HG02623 (cell line): ENCODE results near the gene IL1RAP.
"Not testable (repeated sequence)": the region's sequence is repeated elsewhere in the genome, so short reads cannot be mapped to it uniquely, and the experiment has no call there.

Experiments used
- ATAC-seq: cut with Tn5 transposase; IDR thresholded peaks from one replicate; pipeline ENCODE4 v1.9.1; 2021; ENCODE audit warnings: moderate library complexity; ENCODE audit not compliant: unreplicated experiment

IL1RAP gene, protein sequence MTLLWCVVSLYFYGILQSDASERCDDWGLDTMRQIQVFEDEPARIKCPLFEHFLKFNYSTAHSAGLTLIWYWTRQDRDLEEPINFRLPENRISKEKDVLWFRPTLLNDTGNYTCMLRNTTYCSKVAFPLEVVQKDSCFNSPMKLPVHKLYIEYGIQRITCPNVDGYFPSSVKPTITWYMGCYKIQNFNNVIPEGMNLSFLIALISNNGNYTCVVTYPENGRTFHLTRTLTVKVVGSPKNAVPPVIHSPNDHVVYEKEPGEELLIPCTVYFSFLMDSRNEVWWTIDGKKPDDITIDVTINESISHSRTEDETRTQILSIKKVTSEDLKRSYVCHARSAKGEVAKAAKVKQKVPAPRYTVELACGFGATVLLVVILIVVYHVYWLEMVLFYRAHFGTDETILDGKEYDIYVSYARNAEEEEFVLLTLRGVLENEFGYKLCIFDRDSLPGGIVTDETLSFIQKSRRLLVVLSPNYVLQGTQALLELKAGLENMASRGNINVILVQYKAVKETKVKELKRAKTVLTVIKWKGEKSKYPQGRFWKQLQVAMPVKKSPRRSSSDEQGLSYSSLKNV

DNA sequence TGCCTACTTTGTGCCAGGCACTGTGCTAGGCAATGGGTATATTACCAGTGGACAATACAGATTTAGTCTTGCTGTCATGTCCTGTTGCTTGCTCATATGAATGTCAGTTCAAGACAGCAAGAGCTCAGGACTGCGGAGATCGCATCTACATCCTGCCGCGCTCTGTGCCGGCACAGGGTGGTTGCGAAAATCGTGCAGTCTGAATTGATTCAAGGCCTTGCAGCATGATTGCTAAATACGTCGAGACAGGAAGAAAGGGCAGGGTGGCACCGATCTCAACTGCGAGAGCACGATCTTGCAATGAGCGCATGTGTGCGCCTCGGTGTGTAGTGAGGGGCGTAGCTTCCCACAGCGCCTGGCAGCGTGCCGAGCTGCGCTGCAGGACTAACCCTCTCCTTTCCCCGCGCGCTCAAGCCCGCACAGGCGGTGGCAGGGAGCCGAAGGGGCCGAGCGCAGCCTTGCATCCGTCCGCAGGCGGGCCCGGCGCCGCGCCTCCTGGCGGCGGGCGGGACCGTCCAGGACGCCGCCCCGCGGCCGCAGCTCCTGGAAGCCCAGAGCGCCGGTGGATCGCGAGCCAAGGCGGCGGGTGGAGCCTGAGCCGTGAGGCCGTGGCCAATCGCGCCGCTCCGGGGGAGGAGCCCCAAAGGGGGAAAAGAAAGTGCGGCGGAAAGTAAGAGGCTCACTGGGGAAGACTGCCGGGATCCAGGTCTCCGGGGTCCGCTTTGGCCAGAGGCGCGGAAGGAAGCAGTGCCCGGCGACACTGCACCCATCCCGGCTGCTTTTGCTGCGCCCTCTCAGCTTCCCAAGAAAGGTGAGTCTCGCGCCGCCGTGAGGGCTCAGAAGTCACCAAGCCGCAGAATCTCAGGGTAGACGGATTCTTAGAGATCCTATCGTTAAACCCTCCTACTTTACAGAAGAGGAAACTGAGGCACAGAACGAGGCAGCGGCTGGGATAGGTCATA is at the start of gene IL1RAP:
IL1RAP (plus strand) TSS at position 677 of the 962 bp plus-strand sequence. CDS start 50,205 bp downstream, outside the sequence.
- peak; percentile 99 for ATAC-seq

DNA sequence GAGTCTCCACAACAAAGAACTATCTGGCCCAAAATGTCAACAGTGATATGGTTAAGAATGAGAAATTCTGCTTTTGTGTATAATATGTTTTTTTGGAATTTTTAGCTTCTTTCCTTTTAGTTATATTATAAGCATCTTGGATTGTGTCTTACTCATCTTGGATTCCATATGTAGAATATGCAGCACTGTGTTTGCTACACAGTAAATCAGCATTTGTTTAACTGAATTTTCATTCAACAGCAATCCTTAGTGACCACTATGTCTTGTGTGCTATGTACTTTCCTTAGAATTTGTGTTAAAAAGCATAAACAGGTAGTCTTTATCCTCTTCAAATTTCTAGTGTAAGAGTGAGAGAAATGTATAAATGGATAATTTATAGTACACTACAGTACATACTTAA is 46.0 kb upstream of the IL1RAP start:
- ATAC-seq, result no peak

DNA sequence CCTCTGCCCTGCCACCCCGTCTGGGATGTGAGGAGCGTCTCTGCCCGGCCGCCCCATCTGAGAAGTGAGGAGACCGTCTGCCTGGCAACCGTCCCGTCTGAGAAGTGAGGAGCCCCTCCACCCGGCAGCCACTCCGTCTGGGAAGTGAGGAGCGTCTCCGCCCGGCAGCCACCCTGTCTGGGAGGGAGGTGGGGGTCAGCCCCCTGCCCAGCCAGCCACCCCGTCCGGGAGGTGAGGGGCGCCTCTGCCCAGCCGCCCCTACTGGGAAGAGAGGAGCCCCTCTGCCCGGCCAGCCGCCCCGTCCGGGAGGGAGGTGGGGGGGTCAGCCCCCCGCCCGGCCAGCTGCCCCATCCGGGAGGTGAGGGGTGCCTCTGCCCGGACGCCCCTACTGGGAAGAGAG is 40.6 kb upstream of the IL1RAP start:
- ATAC-seq, result not testable (repeated sequence)

DNA sequence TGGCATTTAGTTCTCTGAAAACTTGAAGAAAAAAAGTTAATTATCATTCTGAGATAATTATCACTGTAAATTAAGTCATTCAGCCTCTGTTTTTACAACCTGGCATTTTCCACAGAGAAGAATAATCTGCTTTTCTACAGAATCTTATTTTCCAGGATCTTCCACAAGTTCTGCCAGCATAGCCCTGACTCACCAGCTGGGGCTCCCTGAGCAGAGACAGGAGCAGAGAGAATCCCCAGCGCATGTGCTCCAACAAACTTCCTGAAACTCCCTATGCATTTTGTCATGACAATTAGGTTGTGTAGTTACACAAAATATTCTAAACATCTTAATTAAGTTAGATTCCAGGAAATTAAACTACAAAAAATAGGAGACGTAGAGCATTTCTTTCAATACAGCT is 32.1 kb upstream of the IL1RAP start:
- no peak for ATAC-seq

DNA sequence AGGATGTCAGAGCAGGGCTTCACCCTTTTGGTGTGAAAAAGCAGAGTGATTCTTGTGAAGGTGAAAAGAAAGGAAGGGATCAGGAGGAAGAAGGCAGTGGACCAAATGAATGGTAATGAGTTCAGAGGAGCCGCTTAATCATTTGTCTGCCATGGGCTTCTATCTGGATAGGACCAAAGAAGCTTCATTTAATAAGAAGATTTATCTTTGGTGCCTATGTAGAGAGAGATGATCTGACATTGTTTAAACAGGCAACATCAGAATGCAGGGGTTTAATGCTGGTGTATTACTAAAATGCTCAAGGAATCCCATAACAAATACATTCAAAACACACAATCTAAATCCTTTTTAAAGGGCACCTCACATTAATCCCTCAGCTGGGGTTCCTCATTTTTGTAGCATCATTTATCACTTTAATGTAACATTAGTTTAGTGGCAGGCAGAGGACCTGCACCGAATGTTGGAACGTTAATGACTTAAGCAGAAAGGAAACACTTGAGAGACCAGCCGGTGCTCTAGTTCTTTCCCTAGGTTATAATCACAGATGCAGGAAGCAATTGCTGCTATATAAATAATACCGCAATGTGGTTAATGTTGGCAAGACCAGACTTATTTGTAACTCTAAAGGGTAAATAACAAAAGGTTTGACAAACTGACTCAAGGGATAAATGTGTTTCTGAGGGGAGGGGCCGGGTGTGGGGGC is 27.9 kb upstream of the IL1RAP start:
- no peak for ATAC-seq

DNA sequence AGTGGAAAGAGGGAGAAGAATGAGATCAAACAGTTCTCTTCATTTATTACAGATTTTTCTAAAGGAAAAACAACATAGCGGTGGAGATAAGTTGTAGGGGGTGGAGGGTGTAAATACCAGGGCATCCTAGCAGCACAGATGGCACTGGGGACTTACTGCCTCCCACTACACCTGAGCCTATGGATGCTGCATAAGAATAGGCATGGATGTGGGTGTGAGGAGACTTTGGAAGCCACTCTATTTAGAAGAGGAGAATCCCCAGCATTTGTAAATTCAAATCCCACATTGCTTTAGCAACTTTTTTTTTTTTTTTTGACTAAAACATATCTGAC is 27.4 kb upstream of the IL1RAP start:
- no peak for ATAC-seq

DNA sequence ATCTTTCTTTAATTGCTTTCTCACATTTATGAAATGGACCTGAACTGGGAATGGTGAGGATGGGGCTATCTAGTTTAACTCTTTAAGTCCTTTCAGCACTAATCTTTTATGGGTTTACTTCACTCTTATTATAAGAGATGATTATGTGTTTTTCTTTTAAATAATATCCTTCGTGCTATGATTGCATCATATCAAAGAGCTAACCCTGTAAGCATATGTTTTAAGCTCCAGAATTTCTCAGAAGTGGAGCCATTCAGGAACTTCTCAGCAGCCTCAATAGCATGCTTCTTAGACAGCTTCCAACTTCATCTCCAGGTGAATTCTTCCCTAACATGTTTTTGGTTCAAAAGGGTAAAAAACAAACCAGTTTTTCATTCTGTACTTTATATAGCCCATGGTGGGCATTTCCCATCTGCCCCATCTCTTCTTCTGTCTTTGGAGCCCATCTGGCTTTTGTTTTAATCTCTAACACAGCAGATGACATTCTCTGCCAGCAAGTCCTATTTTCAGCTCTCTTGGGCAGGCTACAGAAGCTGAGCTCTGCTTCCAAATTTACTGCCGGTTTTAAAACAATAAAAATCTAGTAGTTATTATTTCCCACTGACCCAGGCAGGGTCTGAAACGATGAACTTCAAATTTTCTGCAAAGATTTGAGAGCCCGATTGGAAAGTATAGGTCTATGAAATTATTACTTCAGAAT is 26.8 kb upstream of the IL1RAP start:
- ATAC-seq, result no peak

DNA sequence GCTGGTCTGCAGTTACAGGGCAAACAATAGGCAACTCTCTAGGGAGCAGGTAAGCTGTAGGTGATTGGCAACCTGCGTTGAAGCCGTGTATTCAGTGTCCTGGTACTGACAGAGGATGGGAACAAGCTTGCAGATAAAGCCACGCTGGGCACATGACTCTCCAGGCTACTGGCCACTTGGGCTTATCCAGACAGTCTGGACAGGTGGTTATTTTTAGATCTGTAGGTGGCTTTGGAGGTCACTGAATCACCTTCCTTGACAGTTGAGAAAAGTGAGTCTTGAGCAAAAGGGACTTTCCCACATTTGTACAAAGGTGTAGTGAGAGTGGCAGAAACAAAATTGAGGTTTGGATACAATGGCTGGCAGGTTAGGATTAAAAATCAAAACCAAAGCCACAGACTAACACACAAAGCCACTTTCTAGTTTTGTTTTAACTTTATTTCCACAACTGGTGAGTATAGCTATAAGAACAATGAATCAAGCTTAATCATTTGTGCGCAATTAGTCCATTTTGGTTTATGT is 22.3 kb upstream of the IL1RAP start:
- no peak for ATAC-seq

DNA sequence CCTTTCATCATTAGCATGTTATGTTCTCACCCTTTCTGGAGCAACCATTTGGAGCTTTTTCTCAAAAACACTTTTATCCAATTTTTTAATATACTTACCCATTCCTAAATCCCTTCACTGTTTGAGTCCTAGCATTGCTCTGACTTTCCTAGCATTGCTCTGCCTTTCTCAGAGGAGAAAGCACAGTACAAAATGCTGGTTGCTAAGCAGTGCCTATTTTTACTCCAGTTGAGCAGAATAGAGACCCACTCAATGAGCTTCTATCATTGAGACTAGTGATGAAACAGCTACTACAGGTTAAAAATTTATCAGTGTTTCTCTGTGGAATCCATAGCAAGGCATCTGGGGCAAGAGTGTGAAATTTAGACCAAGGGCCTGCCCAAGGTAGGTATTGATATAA is 21.8 kb upstream of the IL1RAP start:
- ATAC-seq, result no peak

DNA sequence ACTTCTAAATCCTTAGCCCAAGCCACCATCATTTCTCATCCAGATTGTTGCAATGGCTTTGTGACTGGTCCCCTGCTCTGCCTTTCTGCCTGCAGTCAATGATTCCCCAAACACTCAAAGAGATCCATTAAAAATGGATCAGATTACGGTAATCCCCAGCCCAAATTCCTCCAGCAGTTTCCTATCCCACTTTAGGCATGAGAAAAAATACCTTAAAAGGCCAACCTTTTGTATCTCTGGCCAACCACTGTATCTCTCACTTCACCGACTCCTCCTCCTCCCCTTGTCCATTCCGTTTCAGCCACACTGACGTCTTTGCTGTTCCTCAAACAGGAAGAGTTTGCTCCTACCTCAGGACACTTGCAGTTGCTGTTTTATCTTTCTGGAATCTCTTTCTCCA is 20.9 kb upstream of the IL1RAP start:
- no peak for ATAC-seq

DNA sequence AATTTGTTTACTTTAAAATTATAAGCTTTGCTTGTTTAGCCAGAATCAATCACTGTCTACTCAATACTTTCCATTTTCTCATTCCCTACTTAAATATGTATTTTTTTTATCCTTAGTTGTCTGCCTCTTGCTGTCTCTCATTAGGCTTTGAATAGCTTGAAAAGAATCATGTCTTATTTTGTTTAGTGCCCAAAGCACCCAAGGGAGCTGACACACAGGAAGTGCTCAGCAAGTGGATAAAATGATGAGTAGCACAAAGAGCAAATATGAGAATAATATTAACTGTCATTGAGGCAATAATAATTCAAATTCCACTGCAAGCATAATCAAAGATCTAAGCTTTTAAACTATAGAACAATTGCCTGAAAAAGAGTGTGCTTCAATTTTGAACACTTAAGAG is 19.0 kb upstream of the IL1RAP start:
- ATAC-seq, result no peak

DNA sequence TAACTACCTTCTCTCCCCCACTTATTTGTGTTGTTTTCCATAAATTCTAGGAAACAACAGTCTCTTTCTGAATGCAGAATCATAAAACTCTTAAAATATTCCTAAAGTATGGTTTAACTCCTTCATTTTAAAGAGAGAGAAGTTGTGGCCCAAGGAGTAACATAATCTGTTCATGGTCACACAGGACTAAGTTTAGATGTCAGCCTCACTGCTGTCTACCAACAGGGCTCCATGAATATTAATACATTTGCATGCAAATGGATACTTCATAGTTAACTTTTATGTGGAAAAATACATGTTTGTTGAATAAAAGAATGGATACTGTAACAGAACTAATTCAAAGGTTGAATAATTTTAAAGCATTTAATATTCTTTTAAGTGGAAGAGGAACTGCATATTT is 18.5 kb upstream of the IL1RAP start:
- ATAC-seq, result no peak

DNA sequence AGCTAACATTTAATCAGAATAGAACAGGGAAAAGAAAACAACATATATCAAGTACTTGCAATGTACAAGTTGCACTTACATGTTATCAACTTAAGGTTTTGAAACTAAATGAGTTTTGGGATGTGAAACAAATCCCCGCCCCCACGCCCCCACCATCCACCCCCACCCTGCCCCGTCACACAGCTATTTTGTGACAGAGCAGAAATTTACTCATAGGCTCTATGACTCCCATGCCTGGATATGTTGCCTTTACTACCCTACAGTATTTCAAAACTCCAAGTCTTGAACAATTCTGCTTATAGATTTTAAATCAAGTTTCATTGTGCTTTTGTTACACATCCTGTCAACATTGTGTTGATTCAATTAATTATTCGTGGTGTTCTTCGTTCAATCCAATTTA is 18.1 kb upstream of the IL1RAP start:
- no peak for ATAC-seq

DNA sequence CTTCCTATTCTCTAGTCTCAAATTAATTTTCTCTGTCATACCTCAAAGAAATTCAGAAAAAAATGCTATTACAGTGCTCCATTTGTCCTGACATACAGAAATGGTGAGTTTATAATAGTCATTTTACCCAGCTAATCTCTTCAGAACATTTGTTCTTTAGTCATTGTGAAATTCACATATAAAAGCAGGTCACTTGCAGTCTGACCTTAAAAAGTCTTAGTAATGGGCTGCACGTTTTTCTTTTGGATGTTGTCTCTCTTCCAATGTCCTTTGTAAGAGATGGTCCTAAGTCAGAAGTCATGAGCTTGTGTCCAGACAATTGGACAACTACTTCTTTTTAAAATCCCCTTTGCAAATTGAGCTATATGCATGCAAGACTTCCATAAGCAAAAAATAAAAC is 17.0 kb upstream of the IL1RAP start:
- no peak for ATAC-seq

DNA sequence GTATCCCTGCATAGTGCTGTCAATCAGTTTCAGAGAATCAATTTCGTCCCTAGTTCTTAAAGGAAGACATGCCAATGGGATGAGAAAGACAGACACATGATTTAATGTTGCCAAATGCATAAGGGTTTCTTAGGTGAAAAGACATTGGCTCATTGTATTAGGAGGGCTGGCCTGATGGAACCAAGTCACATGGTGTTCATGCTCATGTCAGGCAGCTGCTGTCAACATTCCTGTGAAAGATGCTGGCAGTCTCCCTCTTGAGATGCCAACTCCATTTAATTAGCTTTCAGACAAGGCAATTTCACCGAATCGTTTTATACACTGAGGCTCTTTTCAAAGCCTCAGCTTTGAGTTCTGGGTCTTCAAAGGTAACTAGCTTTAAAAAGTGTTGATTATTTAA is 16.1 kb upstream of the IL1RAP start:
- no peak for ATAC-seq

DNA sequence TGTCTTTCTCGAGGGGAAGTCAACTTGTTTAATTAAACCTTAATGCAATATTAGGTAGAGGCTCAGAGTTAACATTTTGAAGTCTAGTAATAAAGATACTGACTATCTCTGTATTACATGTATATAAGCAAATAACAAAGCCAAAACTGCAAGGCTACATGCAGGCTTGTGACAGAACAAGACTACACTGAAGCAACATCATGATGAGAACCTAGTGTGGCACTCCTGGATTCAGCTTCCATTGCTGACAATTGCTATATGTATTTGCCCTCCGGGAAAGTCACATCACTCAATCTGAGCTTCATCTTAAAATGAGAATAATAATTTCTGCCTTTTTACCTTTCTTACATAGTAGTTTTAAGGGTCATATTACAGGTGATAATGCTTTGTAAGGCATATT is 15.6 kb upstream of the IL1RAP start:
- no peak for ATAC-seq

DNA sequence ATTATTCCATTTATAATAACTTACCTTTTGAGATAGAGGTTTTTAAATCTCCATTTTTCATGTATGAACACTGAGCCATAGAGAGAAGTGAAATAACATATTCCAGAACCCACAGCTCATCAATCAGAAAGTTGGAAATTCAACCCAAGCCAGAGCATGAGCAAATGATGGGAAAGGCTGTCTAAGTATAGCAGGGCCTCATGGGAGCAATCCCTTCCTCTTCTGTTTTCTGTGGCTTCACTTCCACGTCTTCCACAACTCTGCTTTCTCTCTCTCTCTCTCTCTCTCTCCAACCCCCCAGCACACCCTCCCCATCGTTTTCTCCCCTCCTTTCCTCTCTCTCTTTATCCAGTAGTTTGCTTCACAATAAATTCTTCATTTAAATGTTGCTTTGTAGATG is 14.8 kb upstream of the IL1RAP start:
- ATAC-seq, result no peak

DNA sequence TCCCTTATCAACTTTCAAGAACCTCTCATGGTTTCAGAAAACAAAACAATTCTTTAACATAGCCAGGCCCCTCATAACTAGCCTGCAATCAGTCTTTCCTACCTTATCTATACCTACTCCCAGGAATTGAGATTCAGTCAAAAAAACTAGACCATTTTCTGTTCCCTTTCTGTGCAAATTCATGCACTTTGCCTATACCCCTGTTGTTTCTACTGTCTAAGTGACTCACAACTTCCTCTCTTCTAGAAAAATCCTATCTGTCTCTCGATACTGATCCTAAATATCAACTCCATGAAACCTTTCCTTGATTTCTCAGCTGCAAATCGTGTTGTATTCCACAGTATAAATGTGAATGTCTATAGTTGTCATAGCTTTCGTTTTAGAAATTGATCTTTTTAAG is 10.9 kb upstream of the IL1RAP start:
- no peak for ATAC-seq

DNA sequence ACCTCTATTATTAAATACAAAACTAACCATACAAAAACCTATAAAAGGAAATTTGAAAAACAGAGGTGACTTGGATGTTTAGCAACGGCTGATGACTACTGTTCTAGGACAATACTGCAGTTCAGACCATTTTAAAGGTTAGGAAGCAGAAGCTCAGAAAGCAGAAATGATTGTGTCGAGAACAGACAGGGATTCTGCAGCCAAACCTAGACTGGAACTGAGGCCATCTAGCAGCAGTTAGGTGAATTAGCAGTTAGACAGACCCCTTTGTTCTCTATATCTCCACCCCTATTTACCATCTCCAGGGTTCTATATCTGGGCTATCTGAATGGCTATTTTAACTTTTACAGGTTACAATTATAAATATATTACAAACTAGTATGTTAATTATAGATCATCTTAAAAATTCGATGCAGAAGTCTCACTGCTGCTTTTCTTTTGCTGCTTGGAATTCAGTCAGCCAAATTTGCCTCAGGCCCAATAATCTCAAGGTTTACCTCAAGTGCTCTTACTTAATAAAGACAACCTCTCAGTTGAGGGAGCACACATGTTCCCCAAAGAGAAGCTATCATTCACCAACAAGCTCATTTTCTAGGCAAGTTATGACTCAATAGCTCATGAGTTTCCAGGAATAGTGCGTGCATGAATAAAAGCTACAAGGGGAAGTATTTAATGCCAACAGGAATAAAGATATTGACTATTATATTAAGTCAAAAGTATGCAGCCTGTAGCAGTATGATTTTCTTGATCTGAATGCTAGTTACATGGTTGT is 9.3 kb upstream of the IL1RAP start:
- ATAC-seq, result no peak
